Suprapubic skin (tissue), 4 donors: ENCODE measurements around the gene FER. TPM values are rescaled to one million over a fixed set of nuclear protein-coding genes. Genes with fewer than 3 reads are reported as not detected.
"Not testable (repeated sequence)": the region's sequence is repeated elsewhere in the genome, so short reads cannot be mapped to it uniquely, and the experiment has no call there.

Experiments
- DNase-seq, 2 donors: peaks; one replicate each; pipeline ENCODE4 v3.0.0-alpha.2; 2019; ENCODE audit warnings: low spot score in 2 of 2
- H3K27ac ChIP-seq: fragments of 200-600 bp; sonication (generic); one replicate; pipeline ENCODE4 v1.5.1; 2019
- H3K27me3 ChIP-seq: fragments of 200-600 bp; sonication (generic); one replicate; pipeline ENCODE4 v1.5.1; 2019
- H3K36me3 ChIP-seq: fragments of 200-600 bp; sonication (generic); one replicate; pipeline ENCODE4 v1.5.1; 2019
- H3K4me1 ChIP-seq: fragments of 200-600 bp; sonication (generic); one replicate; pipeline ENCODE4 v1.5.1; 2019
- H3K4me3 ChIP-seq: fragments of 200-600 bp; sonication (generic); one replicate; pipeline ENCODE4 v1.5.1; 2019; ENCODE audit warnings: mild to moderate bottlenecking
- H3K9me3 ChIP-seq: fragments of 200-600 bp; sonication (generic); one replicate; pipeline ENCODE4 v1.5.1; 2019
- EP300 ChIP-seq: sonication (generic); formaldehyde crosslinking; IDR thresholded peaks from one replicate; pipeline ENCODE4 v1.6.1; 2017; ENCODE audit warnings: antibody characterized with exemption
- POLR2A ChIP-seq, 2 donors: fragments of 450-650 bp; IDR thresholded peaks; one replicate each; pipeline ENCODE4 v1.6.1; 2017; ENCODE audit warnings: antibody characterized with exemption in 2 of 2, mild to moderate bottlenecking in 2 of 2, moderate library complexity in 2 of 2
- POLR2AphosphoS5 ChIP-seq, 3 donors: sonication (generic); formaldehyde crosslinking; IDR thresholded peaks; one replicate each; pipeline ENCODE4 v1.6.1; 2017; ENCODE audit warnings: antibody characterized with exemption in 3 of 3
- WGBS: methylation state at CpG from one replicate; pipeline ENCODE4 v1.1.5; 2018; 5-methylcytosine and 5-hydroxymethylcytosine counted together
- total RNA-seq, 4 donors: library from RNA; depleted of rRNA; stranded (reverse); fragments of >200 nt; gene quantifications; one replicate each; pipeline ENCODE4 v1.1.0, GENCODE V29; 2016
- TF ChIP-seq, protein P1 (sequence below), 2 donors: fragments of 200-600 bp in 1 of 2; fragments of 450-650 bp in 1 of 2; sonication (generic) in 1 of 2; IDR thresholded peaks; one replicate each; pipeline ENCODE4 v1.5.1; 2016 to 2019; ENCODE audit warnings: antibody characterized with exemption in 2 of 2, mild to moderate bottlenecking in 1 of 2, moderate library complexity in 1 of 2

The FER gene
- 10 to 100 TPM; 16.1 to 29.9 (median 23.3) TPM for total RNA-seq

DNA sequence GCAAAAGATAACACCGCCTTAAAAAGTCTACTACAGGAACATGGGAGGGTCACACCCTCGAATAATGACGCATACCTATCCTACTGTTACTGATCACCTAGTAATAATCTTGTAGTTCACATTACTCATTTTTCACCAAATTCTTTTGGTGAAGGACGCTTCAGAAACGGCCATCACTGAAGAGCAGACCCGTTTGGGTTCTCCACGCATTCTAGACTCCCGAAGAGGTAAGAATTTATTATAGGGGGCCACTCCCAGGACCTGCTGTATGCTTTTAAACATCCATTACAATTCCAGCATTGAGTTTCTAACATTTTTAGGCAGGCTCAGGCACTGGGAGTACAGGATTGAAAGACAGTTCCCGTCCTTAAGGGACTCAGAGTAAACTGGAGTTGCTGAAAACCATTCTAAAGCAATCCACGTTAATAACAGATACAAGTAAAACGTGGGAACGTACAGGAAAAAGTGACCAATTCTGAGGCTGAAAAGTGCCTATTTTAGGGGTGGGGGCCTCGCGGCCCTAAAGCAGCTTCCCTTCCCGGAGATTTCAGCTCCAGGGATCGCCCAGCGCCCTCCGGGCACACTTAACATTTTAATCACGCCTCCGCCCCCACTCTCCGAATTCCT is at the start of gene FER:
TSS of gene FER (plus strand) at position 124 of the 627 bp plus-strand sequence. CDS start 50,286 bp downstream, outside the sequence.
- no peak for DNase-seq
- Histone ChIP-seq H3K27me3 (no peaks in the 10 kb centered on the region), H3K4me3 (peak within 1 kb of the TSS; percentile 100), H3K9me3 (no peaks in the 10 kb centered on the region), H3K36me3 (no peaks in the 10 kb centered on the region), H3K27ac (peak within 1 kb of the TSS; percentile 95), H3K4me1 (peaks cover 22% of the 10 kb centered on the region)
- TF ChIP-seq POLR2AphosphoS5 (IDR thresholded peaks at IDR 0.05) (peak in 1 of 3 donors; percentile 20), EP300 (no peak), POLR2A (IDR thresholded peaks at IDR 0.05) (peak in 1 of 2 donors; percentile 61)
- under 1% methylated on average over 21 of the region's 21 CpGs for WGBS

DNA sequence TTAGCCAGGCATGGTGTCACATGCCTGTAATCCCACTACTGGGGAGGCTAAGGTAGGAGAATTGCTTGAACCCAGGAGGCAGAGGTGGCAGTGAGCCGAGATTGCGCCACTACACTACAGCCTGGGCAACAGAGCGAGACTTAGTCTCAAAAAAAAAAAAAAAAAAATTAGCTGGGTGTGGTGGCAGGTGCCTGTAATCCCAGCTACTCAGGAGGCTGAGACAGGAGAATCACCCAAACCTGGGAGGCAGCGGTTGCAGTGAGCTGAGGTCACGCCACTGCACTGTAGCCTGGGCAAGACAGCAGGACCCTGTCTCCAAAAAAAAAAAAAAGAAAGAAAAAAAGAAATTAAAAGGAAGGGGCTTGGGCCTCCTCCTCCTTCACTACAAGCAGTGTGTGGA is 47.3 kb upstream of the FER start:
- 98% methylated on average over 5 of the region's 5 CpGs for WGBS
- not testable (repeated sequence) for H3K4me3 ChIP-seq, H3K36me3 ChIP-seq, H3K27ac ChIP-seq, H3K9me3 ChIP-seq, H3K4me1 ChIP-seq, DNase-seq, H3K27me3 ChIP-seq

DNA sequence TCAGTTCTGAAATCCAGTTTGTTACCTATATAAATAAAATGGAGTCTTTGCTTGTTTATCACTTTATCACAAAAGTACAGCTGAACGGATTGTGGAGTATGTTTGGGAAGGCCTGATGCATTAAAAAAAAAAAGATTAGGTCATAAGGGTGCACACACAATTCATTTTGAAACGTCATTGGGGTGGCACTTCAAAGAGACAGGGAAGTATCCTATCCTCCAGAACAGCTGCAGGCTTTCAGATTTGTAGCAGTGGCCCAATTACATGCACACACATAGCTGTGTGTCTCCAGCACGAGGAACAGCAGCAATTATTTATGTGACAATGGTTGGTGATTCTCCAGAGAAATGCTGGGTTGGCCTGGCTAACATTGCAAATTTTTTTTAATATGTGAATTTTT is 46.8 kb upstream of the FER start:
- 30% methylated on average over 3 of the region's 3 CpGs for WGBS
- Histone ChIP-seq H3K4me1 (no peaks in the 10 kb centered on the region), H3K27me3 (no peaks in the 10 kb centered on the region), H3K36me3 (no peaks in the 10 kb centered on the region), H3K4me3 (no peak overlapping the region), H3K9me3 (no peaks in the 10 kb centered on the region), H3K27ac (no peak overlapping the region)
- no peak for DNase-seq
- TF ChIP-seq, protein P1, sequence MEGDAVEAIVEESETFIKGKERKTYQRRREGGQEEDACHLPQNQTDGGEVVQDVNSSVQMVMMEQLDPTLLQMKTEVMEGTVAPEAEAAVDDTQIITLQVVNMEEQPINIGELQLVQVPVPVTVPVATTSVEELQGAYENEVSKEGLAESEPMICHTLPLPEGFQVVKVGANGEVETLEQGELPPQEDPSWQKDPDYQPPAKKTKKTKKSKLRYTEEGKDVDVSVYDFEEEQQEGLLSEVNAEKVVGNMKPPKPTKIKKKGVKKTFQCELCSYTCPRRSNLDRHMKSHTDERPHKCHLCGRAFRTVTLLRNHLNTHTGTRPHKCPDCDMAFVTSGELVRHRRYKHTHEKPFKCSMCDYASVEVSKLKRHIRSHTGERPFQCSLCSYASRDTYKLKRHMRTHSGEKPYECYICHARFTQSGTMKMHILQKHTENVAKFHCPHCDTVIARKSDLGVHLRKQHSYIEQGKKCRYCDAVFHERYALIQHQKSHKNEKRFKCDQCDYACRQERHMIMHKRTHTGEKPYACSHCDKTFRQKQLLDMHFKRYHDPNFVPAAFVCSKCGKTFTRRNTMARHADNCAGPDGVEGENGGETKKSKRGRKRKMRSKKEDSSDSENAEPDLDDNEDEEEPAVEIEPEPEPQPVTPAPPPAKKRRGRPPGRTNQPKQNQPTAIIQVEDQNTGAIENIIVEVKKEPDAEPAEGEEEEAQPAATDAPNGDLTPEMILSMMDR (IDR thresholded peaks at IDR 0.05) = no peak
- TF ChIP-seq POLR2A (IDR thresholded peaks at IDR 0.05) (no peak), EP300 (no peak), POLR2AphosphoS5 (IDR thresholded peaks at IDR 0.05) (no peak)

DNA sequence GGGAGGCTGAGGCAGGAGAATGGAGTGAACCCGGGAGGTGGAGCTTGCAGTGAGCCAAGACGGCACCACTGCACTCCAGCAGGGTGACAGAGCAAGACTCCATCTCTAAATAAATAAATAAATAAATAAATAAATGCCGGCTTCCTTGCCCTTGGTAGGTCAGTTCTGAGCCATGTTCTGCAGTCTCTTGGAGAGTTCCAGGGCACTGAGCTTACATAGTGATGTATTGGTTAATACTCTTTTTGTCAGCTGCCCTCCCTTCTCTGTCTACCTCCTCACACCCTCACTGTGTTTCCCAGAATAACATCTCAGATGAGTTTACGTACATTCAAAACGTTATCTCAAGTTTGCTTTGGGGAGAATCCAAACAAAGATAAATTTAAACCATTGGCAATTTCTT is 45.2 kb upstream of the FER start:
- no peak overlapping the region for H3K27ac ChIP-seq
- no peak overlapping the region for H3K4me3 ChIP-seq
- H3K36me3 ChIP-seq = no peaks in the 10 kb centered on the region
- WGBS = 81% methylated on average over 5 of the region's 5 CpGs
- no peaks in the 10 kb centered on the region for H3K4me1 ChIP-seq
- no peak for TF ChIP-seq POLR2A (IDR thresholded peaks at IDR 0.05)
- no peak for TF ChIP-seq POLR2AphosphoS5 (IDR thresholded peaks at IDR 0.05)
- no peak for TF ChIP-seq EP300
- TF ChIP-seq, protein P1 (IDR thresholded peaks at IDR 0.05) = no peak
- no peaks in the 10 kb centered on the region for H3K9me3 ChIP-seq
- H3K27me3 ChIP-seq = no peaks in the 10 kb centered on the region
- DNase-seq = no peak

DNA sequence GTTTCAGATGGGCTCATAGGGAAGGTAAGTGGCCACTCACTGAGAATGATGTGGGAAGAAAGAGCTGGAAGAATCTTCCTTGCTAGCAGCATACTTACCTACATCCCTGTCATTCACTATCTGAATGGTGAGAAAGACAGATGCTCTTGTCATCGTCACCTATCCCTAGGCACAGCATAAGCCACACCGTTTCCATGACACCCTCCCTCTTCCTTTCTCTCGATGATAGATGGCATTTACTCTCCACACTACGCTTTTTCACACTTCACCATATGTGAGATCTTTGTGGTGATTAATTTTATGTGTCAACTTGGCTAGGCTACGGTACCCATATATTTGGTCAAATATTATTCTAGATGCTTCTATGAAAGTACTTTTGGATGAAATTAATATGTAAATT is 44.4 kb upstream of the FER start:
- TF ChIP-seq EP300 = no peak
- TF ChIP-seq, protein P1 (IDR thresholded peaks at IDR 0.05) = no peak
- TF ChIP-seq POLR2A (IDR thresholded peaks at IDR 0.05) = no peak
- no peaks in the 10 kb centered on the region for H3K4me1 ChIP-seq
- 56% methylated on average over 5 of the region's 5 CpGs for WGBS
- H3K27ac ChIP-seq = no peak overlapping the region
- no peaks in the 10 kb centered on the region for H3K9me3 ChIP-seq
- no peaks in the 10 kb centered on the region for H3K27me3 ChIP-seq
- no peak overlapping the region for H3K4me3 ChIP-seq
- no peaks in the 10 kb centered on the region for H3K36me3 ChIP-seq
- DNase-seq = no peak

DNA sequence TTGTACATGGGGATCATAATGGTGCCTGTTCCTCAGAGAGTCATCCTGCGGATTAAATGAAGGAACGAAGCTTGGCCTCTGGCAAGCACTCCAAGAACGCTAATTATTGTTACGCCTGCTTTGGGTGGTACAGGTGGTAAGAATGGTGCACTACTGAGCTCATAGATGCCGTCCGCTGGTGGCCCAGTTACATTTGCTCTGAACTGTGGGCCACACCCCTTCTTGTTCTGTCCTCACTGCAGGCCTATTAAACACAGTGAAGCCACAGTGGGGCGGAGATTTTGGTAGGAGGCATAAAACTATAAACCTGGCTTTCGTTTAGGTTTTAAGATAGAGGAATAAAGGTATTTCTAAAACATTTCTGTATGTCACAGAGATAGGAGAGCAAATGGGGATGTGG is 40.6 kb upstream of the FER start:
- no peak overlapping the region for H3K27ac ChIP-seq
- TF ChIP-seq POLR2AphosphoS5 (IDR thresholded peaks at IDR 0.05) (no peak), POLR2A (IDR thresholded peaks at IDR 0.05) (no peak), EP300 (no peak)
- TF ChIP-seq, protein P1 (IDR thresholded peaks at IDR 0.05) = no peak
- no peaks in the 10 kb centered on the region for H3K27me3 ChIP-seq
- H3K4me3 ChIP-seq = no peak overlapping the region
- DNase-seq = no peak
- 94% methylated on average over 8 of the region's 8 CpGs for WGBS
- no peaks in the 10 kb centered on the region for H3K9me3 ChIP-seq
- no peaks in the 10 kb centered on the region for H3K36me3 ChIP-seq
- no peaks in the 10 kb centered on the region for H3K4me1 ChIP-seq
